Mesenchymal stem cell (in vitro differentiated cells and primary cell): ENCODE results near the gene MKNK2.
"Not testable (repeated sequence)": the region's sequence is repeated elsewhere in the genome, so short reads cannot be mapped to it uniquely, and the experiment has no call there.

Experiments
- DNase-seq: peaks from one replicate; pipeline ENCODE4 v3.0.0-alpha.2; 2013
- H2AFZ ChIP-seq: one replicate; pipeline ENCODE4 v1.6.1; 2013; ENCODE audit warnings: low read depth, mild to moderate bottlenecking, control low read depth, inconsistent platforms, low read length, moderate library complexity
- H2AK5ac ChIP-seq: 2 replicates; pipeline ENCODE4 v1.6.1; 2013; ENCODE audit warnings: low read length, moderate library complexity, mild to moderate bottlenecking, inconsistent platforms; ENCODE audit not compliant: severe bottlenecking
- H2BK120ac ChIP-seq: one replicate; pipeline ENCODE4 v1.6.1; 2013; ENCODE audit warnings: low read depth, mild to moderate bottlenecking, inconsistent platforms, low read length, moderate library complexity
- H2BK12ac ChIP-seq, 2 experiments: one replicate each; pipeline ENCODE4 v1.6.1; 2013; ENCODE audit warnings: inconsistent platforms in 2 of 2, low read length in 2 of 2, mild to moderate bottlenecking in 2 of 2, moderate library complexity in 2 of 2, control low read depth in 1 of 2
- H2BK15ac ChIP-seq: one replicate; pipeline ENCODE4 v1.6.1; 2013; ENCODE audit warnings: mild to moderate bottlenecking, low read depth, inconsistent platforms; ENCODE audit not compliant: poor library complexity, severe bottlenecking
- H2BK5ac ChIP-seq: 2 replicates; pipeline ENCODE4 v1.6.1; 2013; ENCODE audit warnings: low read depth, mild to moderate bottlenecking, low read length, control low read depth, inconsistent platforms; ENCODE audit not compliant: poor library complexity, severe bottlenecking
- H3K14ac ChIP-seq, 2 experiments: one replicate each; pipeline ENCODE4 v1.6.1; 2013; ENCODE audit warnings: inconsistent platforms in 2 of 2, low read length in 2 of 2, control low read depth in 1 of 2, mild to moderate bottlenecking in 1 of 2, moderate library complexity in 1 of 2
- H3K18ac ChIP-seq, 2 experiments: one replicate each; pipeline ENCODE4 v1.6.1; 2013; ENCODE audit warnings: inconsistent platforms in 2 of 2, low read length in 2 of 2, control low read depth in 1 of 2, low read depth in 1 of 2, mild to moderate bottlenecking in 1 of 2
- H3K23ac ChIP-seq, 2 experiments: one replicate each; pipeline ENCODE4 v1.6.1; 2013; ENCODE audit warnings: inconsistent platforms in 2 of 2, low read length in 2 of 2, mild to moderate bottlenecking in 2 of 2, moderate library complexity in 2 of 2, control low read depth in 1 of 2
- H3K27ac ChIP-seq: 2 replicates; pipeline ENCODE4 v1.5.1; 2013; ENCODE audit warnings: mild to moderate bottlenecking, moderate library complexity, low read length, control low read depth, inconsistent platforms; ENCODE audit not compliant: poor library complexity, severe bottlenecking
- H3K27me3 ChIP-seq, 2 experiments: 2 replicates each; pipeline versions ENCODE4 v1.6.1 to v1.7.0; 2013; ENCODE audit warnings: low read length in 2 of 2, mild to moderate bottlenecking in 2 of 2, moderate library complexity in 2 of 2, control low read depth in 1 of 2, inconsistent platforms in 1 of 2; ENCODE audit not compliant: control insufficient read depth in 1 of 2, insufficient read depth in 1 of 2
- H3K36me3 ChIP-seq, 2 experiments: 2 replicates each; pipeline versions ENCODE4 v1.6.1 to v1.7.0; 2013; ENCODE audit warnings: low read length in 2 of 2, control low read depth in 1 of 2, inconsistent platforms in 1 of 2, low read depth in 1 of 2, mild to moderate bottlenecking in 1 of 2; ENCODE audit not compliant: insufficient read depth in 2 of 2, control insufficient read depth in 1 of 2
- H3K4ac ChIP-seq, 2 experiments: one replicate each; pipeline ENCODE4 v1.6.1; 2013; ENCODE audit warnings: inconsistent platforms in 2 of 2, low read length in 2 of 2, mild to moderate bottlenecking in 2 of 2, moderate library complexity in 2 of 2, control low read depth in 1 of 2, low read depth in 1 of 2
- H3K4me1 ChIP-seq: 2 replicates; pipeline ENCODE4 v1.6.1; 2013; ENCODE audit warnings: low read depth, low read length, control low read depth; ENCODE audit not compliant: control insufficient read depth, insufficient read depth
- H3K4me2 ChIP-seq: 2 replicates; pipeline ENCODE4 v1.6.1; 2013; ENCODE audit warnings: low read length, mild to moderate bottlenecking, inconsistent platforms; ENCODE audit not compliant: poor library complexity, severe bottlenecking
- H3K4me3 ChIP-seq, 2 experiments: 2 replicates each; pipeline versions ENCODE4 v1.5.1 to v1.7.0; 2013; ENCODE audit warnings: low read length in 2 of 2, mild to moderate bottlenecking in 2 of 2, control low read depth in 1 of 2, low read depth in 1 of 2; ENCODE audit not compliant: insufficient read depth in 1 of 2
- H3K79me1 ChIP-seq: replicated peaks from 2 replicates; pipeline ENCODE4 v1.6.1; 2013; ENCODE audit warnings: mild to moderate bottlenecking, control low read depth, low read length, inconsistent platforms; ENCODE audit not compliant: poor library complexity, severe bottlenecking
- H3K9ac ChIP-seq: 2 replicates; pipeline ENCODE4 v1.7.0; 2013; ENCODE audit warnings: mild to moderate bottlenecking, low read length, moderate library complexity
- H3K9me3 ChIP-seq: 2 replicates; pipeline ENCODE4 v1.7.0; 2013; ENCODE audit warnings: mild to moderate bottlenecking, low read length; ENCODE audit not compliant: control insufficient read depth
- H4K8ac ChIP-seq: one replicate; pipeline ENCODE4 v1.6.1; 2013; ENCODE audit warnings: inconsistent platforms, mild to moderate bottlenecking, low read length, moderate library complexity
- H4K91ac ChIP-seq: one replicate; pipeline ENCODE4 v1.6.1; 2013; ENCODE audit warnings: mild to moderate bottlenecking, low read length, inconsistent platforms
- WGBS: methylation state at CpG from one replicate; pipeline ENCODE4 v1.1.7; 2013; ENCODE audit warnings: mixed read lengths; 5-methylcytosine and 5-hydroxymethylcytosine counted together

Gene MKNK2

GRCh38 chr19:2035590-2035991, 15.5 kb downstream of the MKNK2 start:
- H3K9me3 ChIP-seq: no peaks in the 10 kb centered on the region
- no peak overlapping the region for H2BK5ac ChIP-seq
- no peak overlapping the region for H3K4ac ChIP-seq
- H2AFZ ChIP-seq: no peak overlapping the region
- H4K8ac ChIP-seq: no peak overlapping the region
- no peak overlapping the region for H3K4me2 ChIP-seq
- H3K23ac ChIP-seq: no peak overlapping the region
- no peak overlapping the region for H2BK15ac ChIP-seq
- no peak overlapping the region for H2AK5ac ChIP-seq
- no peak overlapping the region for H2BK12ac ChIP-seq
- no peak overlapping the region for H3K9ac ChIP-seq
- no peak overlapping the region for H3K14ac ChIP-seq
- H3K4me3 ChIP-seq: no peak overlapping the region
- peaks cover 27 to 34% of the 10 kb centered on the region in 2 experiments for H3K36me3 ChIP-seq
- H3K4me1 ChIP-seq: peaks cover 28% of the 10 kb centered on the region
- H3K27me3 ChIP-seq: no peaks in the 10 kb centered on the region
- no peak overlapping the region for H2BK120ac ChIP-seq
- H3K79me1 ChIP-seq: peaks cover 6% of the 10 kb centered on the region
- H3K18ac ChIP-seq: no peak overlapping the region
- no peak for DNase-seq
- H3K27ac ChIP-seq: no peak overlapping the region
- H4K91ac ChIP-seq: no peak overlapping the region
- WGBS: 95% methylated on average over 14 of the region's 14 CpGs

GRCh38 chr19:2034729-2035589, 16.1 kb downstream of the MKNK2 start:
- H3K27ac ChIP-seq: no peak overlapping the region
- no peak overlapping the region for H3K9ac ChIP-seq
- no peaks in the 10 kb centered on the region for H3K27me3 ChIP-seq
- H2AFZ ChIP-seq: no peak overlapping the region
- peak; percentile 28 for DNase-seq
- peak overlapping the region; percentile 70 for H4K91ac ChIP-seq
- no peak overlapping the region for H3K18ac ChIP-seq
- H3K4me2 ChIP-seq: no peak overlapping the region
- H3K4me1 ChIP-seq: peaks cover 22% of the 10 kb centered on the region
- H3K4ac ChIP-seq: no peak overlapping the region
- H2BK12ac ChIP-seq: peak overlapping the region in 1 of 2 experiments; percentile 21
- H3K23ac ChIP-seq: no peak overlapping the region
- H2BK5ac ChIP-seq: no peak overlapping the region
- no peak overlapping the region for H3K4me3 ChIP-seq
- 55% methylated on average over 33 of the region's 34 CpGs for WGBS
- H4K8ac ChIP-seq: no peak overlapping the region
- peaks cover 2% of the 10 kb centered on the region for H3K79me1 ChIP-seq
- H2AK5ac ChIP-seq: no peak overlapping the region
- H2BK15ac ChIP-seq: peak overlapping the region; percentile 90
- no peak overlapping the region for H2BK120ac ChIP-seq
- peaks cover 22 to 27% of the 10 kb centered on the region in 2 experiments for H3K36me3 ChIP-seq
- no peak overlapping the region for H3K14ac ChIP-seq
- H3K9me3 ChIP-seq: no peaks in the 10 kb centered on the region

DNA sequence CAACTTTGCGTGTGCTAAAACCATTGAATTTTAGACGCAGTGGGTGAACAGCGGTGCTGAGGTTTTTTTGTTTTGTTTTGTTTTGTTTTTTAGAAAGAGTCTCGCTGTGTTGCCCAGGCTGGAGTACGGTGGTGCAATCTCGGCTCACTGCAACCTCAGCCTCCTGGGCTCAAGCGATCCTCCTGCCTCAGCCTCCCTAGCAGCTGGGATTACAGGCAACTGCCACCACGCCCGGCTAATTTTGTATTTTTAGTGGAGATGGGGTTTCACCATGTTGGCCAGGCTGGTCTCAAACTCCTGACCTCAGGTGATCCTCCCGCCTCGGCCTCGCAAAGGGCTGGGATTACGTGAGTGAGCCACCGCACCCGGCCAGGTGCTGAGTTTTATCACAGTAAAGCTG, 16.8 kb downstream of the MKNK2 start:
- not testable (repeated sequence) for H2BK120ac ChIP-seq, H3K14ac ChIP-seq, H3K9me3 ChIP-seq, H3K4me3 ChIP-seq, H2BK12ac ChIP-seq, H4K8ac ChIP-seq, H3K27ac ChIP-seq, H2BK15ac ChIP-seq, H3K23ac ChIP-seq, DNase-seq, H3K9ac ChIP-seq, H2AK5ac ChIP-seq, H3K27me3 ChIP-seq, H2BK5ac ChIP-seq, H3K18ac ChIP-seq, H3K4me2 ChIP-seq, H3K79me1 ChIP-seq, H3K4ac ChIP-seq, H2AFZ ChIP-seq, H4K91ac ChIP-seq
- H3K36me3 ChIP-seq: peaks cover 16 to 20% of the 10 kb centered on the region in 2 experiments
- peaks cover 20% of the 10 kb centered on the region for H3K4me1 ChIP-seq
- 98% methylated on average over 15 of the region's 15 CpGs for WGBS

DNA sequence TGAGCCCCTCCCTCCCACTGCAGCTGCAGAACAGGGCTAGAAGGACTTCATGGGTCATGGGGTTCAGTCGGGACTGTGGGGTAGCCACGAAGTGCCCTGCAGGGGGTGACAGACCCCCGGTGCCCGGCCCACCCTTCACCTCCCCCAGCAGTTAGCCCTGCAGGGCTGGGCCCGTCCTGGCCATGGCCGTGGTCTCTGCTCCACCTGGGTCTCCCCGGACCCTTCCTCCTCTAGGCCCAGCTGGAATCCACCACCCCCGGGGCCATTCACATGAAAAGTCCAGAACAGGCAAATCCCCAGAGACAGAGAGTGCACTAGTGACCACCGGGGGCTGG, 17.3 kb downstream of the MKNK2 start:
- H4K91ac ChIP-seq: no peak overlapping the region
- H3K36me3 ChIP-seq: peaks cover 11 to 16% of the 10 kb centered on the region in 2 experiments
- no peak overlapping the region for H2BK5ac ChIP-seq
- no peak overlapping the region for H2BK120ac ChIP-seq
- H3K23ac ChIP-seq: no peak overlapping the region
- no peak overlapping the region for H3K9ac ChIP-seq
- peak overlapping the region; percentile 10 for H2AK5ac ChIP-seq
- no peak overlapping the region for H3K27ac ChIP-seq
- H2AFZ ChIP-seq: no peak overlapping the region
- H4K8ac ChIP-seq: no peak overlapping the region
- DNase-seq: no peak
- H3K4me3 ChIP-seq: no peak overlapping the region
- no peak overlapping the region for H3K4me2 ChIP-seq
- H3K27me3 ChIP-seq: no peaks in the 10 kb centered on the region
- peaks cover 2% of the 10 kb centered on the region for H3K79me1 ChIP-seq
- H3K14ac ChIP-seq: no peak overlapping the region
- H2BK15ac ChIP-seq: no peak overlapping the region
- H3K4ac ChIP-seq: no peak overlapping the region
- H3K4me1 ChIP-seq: peaks cover 20% of the 10 kb centered on the region
- H3K9me3 ChIP-seq: no peaks in the 10 kb centered on the region
- no peak overlapping the region for H3K18ac ChIP-seq
- 72% methylated on average over 6 of the region's 9 CpGs for WGBS
- H2BK12ac ChIP-seq: peak overlapping the region in 1 of 2 experiments; percentile 4
